Adrenal gland (tissue), 5 donors: Measurements from ENCODE around the gene SWAP70.

Experiments
- POLR2A ChIP-seq, 2 donors: fragments of 450-650 bp; IDR thresholded peaks; one replicate each; pipeline ENCODE4 v1.6.1; 2017; ENCODE audit warnings: antibody characterized with exemption in 2 of 2, mild to moderate bottlenecking in 2 of 2, moderate library complexity in 1 of 2
- TF ChIP-seq, protein P1 (sequence below), 6 experiments: fragments of 450-650 bp in 4 of 6; fragments of 200-600 bp in 2 of 6; sonication (generic) in 1 of 6; IDR thresholded peaks; 1 replicate in 5 of 6; 2 replicates in 1 of 6; pipeline versions ENCODE4 v1.5.1 to v1.8.0; 2016 to 2021; ENCODE audit warnings: antibody characterized with exemption in 6 of 6, mild to moderate bottlenecking in 2 of 6, moderate library complexity in 1 of 6
- donor health status: DM: no; HTN: no; CAD: no.

GRCh38 chr11:9722023-9722422, 58.1 kb downstream of the SWAP70 start:
- no peak for TF ChIP-seq POLR2A (IDR thresholded peaks at IDR 0.05)
- TF ChIP-seq, protein P1, sequence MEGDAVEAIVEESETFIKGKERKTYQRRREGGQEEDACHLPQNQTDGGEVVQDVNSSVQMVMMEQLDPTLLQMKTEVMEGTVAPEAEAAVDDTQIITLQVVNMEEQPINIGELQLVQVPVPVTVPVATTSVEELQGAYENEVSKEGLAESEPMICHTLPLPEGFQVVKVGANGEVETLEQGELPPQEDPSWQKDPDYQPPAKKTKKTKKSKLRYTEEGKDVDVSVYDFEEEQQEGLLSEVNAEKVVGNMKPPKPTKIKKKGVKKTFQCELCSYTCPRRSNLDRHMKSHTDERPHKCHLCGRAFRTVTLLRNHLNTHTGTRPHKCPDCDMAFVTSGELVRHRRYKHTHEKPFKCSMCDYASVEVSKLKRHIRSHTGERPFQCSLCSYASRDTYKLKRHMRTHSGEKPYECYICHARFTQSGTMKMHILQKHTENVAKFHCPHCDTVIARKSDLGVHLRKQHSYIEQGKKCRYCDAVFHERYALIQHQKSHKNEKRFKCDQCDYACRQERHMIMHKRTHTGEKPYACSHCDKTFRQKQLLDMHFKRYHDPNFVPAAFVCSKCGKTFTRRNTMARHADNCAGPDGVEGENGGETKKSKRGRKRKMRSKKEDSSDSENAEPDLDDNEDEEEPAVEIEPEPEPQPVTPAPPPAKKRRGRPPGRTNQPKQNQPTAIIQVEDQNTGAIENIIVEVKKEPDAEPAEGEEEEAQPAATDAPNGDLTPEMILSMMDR (IDR thresholded peaks at IDR 0.05), result no peak
